ENCODE results near the gene ELAVL2.

Gene ELAVL2

GRCh38 chr9:23769307-23769935 lies 56.6 kb downstream of the ELAVL2 start:
- DNase-seq (ENCODE audit: low read depth in 2 of 2), result no peak

GRCh38 chr9:23768861-23769260 lies 57.2 kb downstream of the ELAVL2 start:
- DNase-seq (ENCODE audit: low read depth in 2 of 2), result no peak

GRCh38 chr9:23766613-23767012 lies 59.4 kb downstream of the ELAVL2 start:
- no peak for DNase-seq (ENCODE audit: low read depth in 2 of 2)

GRCh38 chr9:23765561-23765960 lies 60.5 kb downstream of the ELAVL2 start:
- DNase-seq (ENCODE audit: low read depth in 2 of 2), result no peak

- DNase-seq (ENCODE audit: low read depth in 2 of 2), result no peak
Observed at GRCh38 chr9:23764219-23764618, 61.8 kb downstream of the ELAVL2 start.

- no peak for DNase-seq (ENCODE audit: low read depth in 2 of 2)
Observed at GRCh38 chr9:23754551-23754950, 71.5 kb downstream of the ELAVL2 start.

- no peak for DNase-seq (ENCODE audit: low read depth in 2 of 2)
Observed at GRCh38 chr9:23752859-23753258, 73.2 kb downstream of the ELAVL2 start.

GRCh38 chr9:23751633-23752032 lies 74.4 kb downstream of the ELAVL2 start:
- DNase-seq (ENCODE audit: low read depth in 2 of 2), result no peak

- DNase-seq (ENCODE audit: low read depth in 2 of 2), result no peak
Observed at GRCh38 chr9:23750808-23751207, 75.2 kb downstream of the ELAVL2 start.

- no peak for DNase-seq (ENCODE audit: low read depth in 2 of 2)
Observed at GRCh38 chr9:23747088-23748075, 78.7 kb downstream of the ELAVL2 start.

- DNase-seq (ENCODE audit: low read depth in 2 of 2), result no peak
Observed at GRCh38 chr9:23746317-23746716, 79.7 kb downstream of the ELAVL2 start.

- DNase-seq (ENCODE audit: low read depth in 2 of 2), result no peak
Observed at GRCh38 chr9:23743036-23743435, 83.0 kb downstream of the ELAVL2 start.

- no peak for DNase-seq (ENCODE audit: low read depth in 2 of 2)
Observed at GRCh38 chr9:23741351-23741750, 84.7 kb downstream of the ELAVL2 start.

- DNase-seq (ENCODE audit: low read depth in 2 of 2), result no peak
Observed at GRCh38 chr9:23740531-23740930, 85.5 kb downstream of the ELAVL2 start.

GRCh38 chr9:23739753-23740152 lies 86.3 kb downstream of the ELAVL2 start:
- DNase-seq (ENCODE audit: low read depth in 2 of 2), result no peak

GRCh38 chr9:23736293-23736692 lies 89.7 kb downstream of the ELAVL2 start:
- DNase-seq (ENCODE audit: low read depth in 2 of 2), result no peak

GRCh38 chr9:23733495-23734078 lies 92.5 kb downstream of the ELAVL2 start:
- no peak for DNase-seq (ENCODE audit: low read depth in 2 of 2)

GRCh38 chr9:23731353-23731752 lies 94.7 kb downstream of the ELAVL2 start:
- no peak for DNase-seq (ENCODE audit: low read depth in 2 of 2)

GRCh38 chr9:23730364-23730763 lies 95.7 kb downstream of the ELAVL2 start:
- no peak for DNase-seq (ENCODE audit: low read depth in 2 of 2)

- no peak for DNase-seq (ENCODE audit: low read depth in 2 of 2)
Observed at GRCh38 chr9:23728736-23729135, 97.3 kb downstream of the ELAVL2 start.

- no peak for DNase-seq (ENCODE audit: low read depth in 2 of 2)
Observed at GRCh38 chr9:23725279-23725946, 100.6 kb downstream of the ELAVL2 start.

- DNase-seq (ENCODE audit: low read depth in 2 of 2), result no peak
Observed at GRCh38 chr9:23723672-23724071, 102.4 kb downstream of the ELAVL2 start.
